Measurements from ENCODE around the gene CUL3.

Gene CUL3

DNA sequence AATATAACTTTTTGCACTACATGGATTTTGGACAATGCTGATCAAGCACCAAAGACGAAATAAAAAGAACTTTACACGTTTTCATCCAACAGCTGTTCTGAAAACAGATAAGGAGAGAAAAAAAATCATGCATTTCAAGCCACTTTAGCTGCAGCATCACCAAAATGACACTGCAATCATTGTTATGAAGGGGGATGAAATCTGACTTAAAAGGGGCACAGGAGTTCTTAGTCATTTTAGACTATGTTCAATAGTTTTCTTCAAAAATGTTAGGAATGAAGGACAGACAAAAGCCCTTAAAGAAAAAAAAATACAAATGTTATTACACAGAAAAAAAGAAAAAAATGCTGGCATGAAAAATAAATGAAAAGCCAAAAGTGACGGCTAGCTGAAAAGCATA lies 71.2 kb downstream of the CUL3 start:
- Histone ChIP-seq H3K9ac (ENCODE audit: low read length) (no peak overlapping the region), H3K27ac (ENCODE audit: low read depth, low read length, poor library complexity, severe bottlenecking) (no peak overlapping the region), H3K79me2 (ENCODE audit: insufficient read depth, low read length) (peaks cover 66% of the 10 kb centered on the region), H3K9me3 (ENCODE audit: low read length) (no peaks in the 10 kb centered on the region), H3K4me2 (ENCODE audit: low read length) (no peak overlapping the region), H3F3A (ENCODE audit: insufficient read depth, low read length) (no peaks in the 10 kb centered on the region), H3K27me3 (ENCODE audit: insufficient read depth, low read length) (no peaks in the 10 kb centered on the region), H3K4me3 (ENCODE audit: low read depth, low read length, poor library complexity, severe bottlenecking) (no peak overlapping the region), H2AFZ (ENCODE audit: low read length) (no peak overlapping the region), H3K36me3 (ENCODE audit: insufficient read depth, low read length) (peaks cover 81% of the 10 kb centered on the region), H4K20me1 (ENCODE audit: insufficient read depth, low read length) (no peaks in the 10 kb centered on the region), H3K4me1 (ENCODE audit: insufficient read depth, low read length, severe bottlenecking) (peaks cover 12% of the 10 kb centered on the region), H3K9me2 (ENCODE audit: low read depth, low read length) (no peaks in the 10 kb centered on the region)
- TF ChIP-seq, protein P1, sequence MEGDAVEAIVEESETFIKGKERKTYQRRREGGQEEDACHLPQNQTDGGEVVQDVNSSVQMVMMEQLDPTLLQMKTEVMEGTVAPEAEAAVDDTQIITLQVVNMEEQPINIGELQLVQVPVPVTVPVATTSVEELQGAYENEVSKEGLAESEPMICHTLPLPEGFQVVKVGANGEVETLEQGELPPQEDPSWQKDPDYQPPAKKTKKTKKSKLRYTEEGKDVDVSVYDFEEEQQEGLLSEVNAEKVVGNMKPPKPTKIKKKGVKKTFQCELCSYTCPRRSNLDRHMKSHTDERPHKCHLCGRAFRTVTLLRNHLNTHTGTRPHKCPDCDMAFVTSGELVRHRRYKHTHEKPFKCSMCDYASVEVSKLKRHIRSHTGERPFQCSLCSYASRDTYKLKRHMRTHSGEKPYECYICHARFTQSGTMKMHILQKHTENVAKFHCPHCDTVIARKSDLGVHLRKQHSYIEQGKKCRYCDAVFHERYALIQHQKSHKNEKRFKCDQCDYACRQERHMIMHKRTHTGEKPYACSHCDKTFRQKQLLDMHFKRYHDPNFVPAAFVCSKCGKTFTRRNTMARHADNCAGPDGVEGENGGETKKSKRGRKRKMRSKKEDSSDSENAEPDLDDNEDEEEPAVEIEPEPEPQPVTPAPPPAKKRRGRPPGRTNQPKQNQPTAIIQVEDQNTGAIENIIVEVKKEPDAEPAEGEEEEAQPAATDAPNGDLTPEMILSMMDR (IDR thresholded peaks at IDR 0.05; ENCODE audit: low read length) = no peak
- TF ChIP-seq EZH2 (IDR thresholded peaks at IDR 0.05; ENCODE audit: borderline replicate concordance, low read length) = no peak

DNA sequence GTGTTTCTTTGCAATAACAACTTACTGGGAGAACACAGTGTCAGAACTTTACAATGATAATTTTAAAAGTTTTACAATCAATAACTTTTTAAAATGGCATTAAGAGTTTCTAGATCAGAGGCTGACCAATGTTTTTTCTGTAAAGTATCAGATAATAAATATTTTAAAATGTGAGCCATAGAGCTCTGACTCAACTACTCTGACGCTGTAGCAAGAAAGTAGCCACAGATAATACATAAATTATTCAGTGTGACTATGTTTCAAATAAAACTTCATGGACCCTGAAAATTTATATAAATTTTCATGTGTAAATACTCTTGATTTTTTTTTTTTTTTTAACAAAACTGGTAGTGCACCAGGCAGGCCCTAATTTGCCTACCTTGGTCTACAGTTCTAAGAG lies 77.4 kb downstream of the CUL3 start:
- Histone ChIP-seq H3K36me3 (ENCODE audit: insufficient read depth, low read length) (peaks cover 82% of the 10 kb centered on the region), H3K79me2 (ENCODE audit: insufficient read depth, low read length) (peaks cover 14% of the 10 kb centered on the region; the same call in 1 of the 2 replicates), H3K9me2 (ENCODE audit: low read depth, low read length) (no peaks in the 10 kb centered on the region), H4K20me1 (ENCODE audit: insufficient read depth, low read length) (no peaks in the 10 kb centered on the region), H3K4me2 (ENCODE audit: low read length) (no peak overlapping the region), H3K9me3 (ENCODE audit: low read length) (no peaks in the 10 kb centered on the region), H3K4me1 (ENCODE audit: insufficient read depth, low read length, severe bottlenecking) (no peaks in the 10 kb centered on the region), H3F3A (ENCODE audit: insufficient read depth, low read length) (no peaks in the 10 kb centered on the region), H3K27ac (ENCODE audit: low read depth, low read length, poor library complexity, severe bottlenecking) (no peak overlapping the region), H3K9ac (ENCODE audit: low read length) (no peak overlapping the region), H3K27me3 (ENCODE audit: insufficient read depth, low read length) (no peaks in the 10 kb centered on the region), H3K4me3 (ENCODE audit: low read depth, low read length, poor library complexity, severe bottlenecking) (no peak overlapping the region), H2AFZ (ENCODE audit: low read length) (no peak overlapping the region)
- TF ChIP-seq EZH2 (IDR thresholded peaks at IDR 0.05; ENCODE audit: borderline replicate concordance, low read length) = no peak
- TF ChIP-seq, protein P1 (IDR thresholded peaks at IDR 0.05; ENCODE audit: low read length) = no peak

DNA sequence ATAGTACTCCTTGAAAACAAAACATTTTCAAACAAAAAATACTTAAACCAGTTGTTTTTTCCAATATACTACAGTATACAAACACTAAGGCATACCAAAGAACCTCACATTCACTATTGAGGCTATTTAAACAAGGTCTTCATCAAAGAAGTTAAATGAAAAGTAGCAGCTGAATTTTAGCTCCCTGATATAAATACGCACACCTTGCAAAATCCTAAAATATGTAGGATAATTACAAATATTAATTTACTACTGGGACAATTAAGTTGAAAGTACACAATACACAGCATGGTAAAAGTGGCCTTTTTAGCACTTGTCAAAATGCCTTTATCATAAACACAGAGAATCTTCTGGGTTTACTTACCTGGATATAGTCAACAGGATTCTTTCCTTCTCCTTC lies 78.7 kb downstream of the CUL3 start:
- H3K4me3 ChIP-seq (ENCODE audit: low read depth, low read length, poor library complexity, severe bottlenecking) = no peak overlapping the region
- H3F3A ChIP-seq (ENCODE audit: insufficient read depth, low read length) = no peaks in the 10 kb centered on the region
- no peaks in the 10 kb centered on the region for H3K9me3 ChIP-seq (ENCODE audit: low read length)
- no peak overlapping the region for H3K27ac ChIP-seq (ENCODE audit: low read depth, low read length, poor library complexity, severe bottlenecking)
- H4K20me1 ChIP-seq (ENCODE audit: insufficient read depth, low read length) = no peaks in the 10 kb centered on the region
- no peak overlapping the region for H3K4me2 ChIP-seq (ENCODE audit: low read length)
- H3K36me3 ChIP-seq (ENCODE audit: insufficient read depth, low read length) = peaks cover 82% of the 10 kb centered on the region
- H3K27me3 ChIP-seq (ENCODE audit: insufficient read depth, low read length) = no peaks in the 10 kb centered on the region
- no peaks in the 10 kb centered on the region for H3K9me2 ChIP-seq (ENCODE audit: low read depth, low read length)
- H3K79me2 ChIP-seq (ENCODE audit: insufficient read depth, low read length) = peaks cover 10% of the 10 kb centered on the region; the same call in 1 of the 2 replicates
- no peak overlapping the region for H2AFZ ChIP-seq (ENCODE audit: low read length)
- no peak for TF ChIP-seq EZH2 (IDR thresholded peaks at IDR 0.05; ENCODE audit: borderline replicate concordance, low read length)
- TF ChIP-seq, protein P1 (IDR thresholded peaks at IDR 0.05; ENCODE audit: low read length) = no peak
- H3K9ac ChIP-seq (ENCODE audit: low read length) = no peak overlapping the region
- H3K4me1 ChIP-seq (ENCODE audit: insufficient read depth, low read length, severe bottlenecking) = no peaks in the 10 kb centered on the region
